Stimulated activated CD8-positive, alpha-beta memory T cell treated with anti-CD3 and anti-CD28 coated beads, Interleukin-12 subunit alpha, Interleukin-12 subunit beta, amount 100 ng/mL, for 1 hour (primary cell): ENCODE results near the gene TCOF1.
A peak's percentile ranks its signal among the peaks of the same experiment; 100 is the strongest.
"Not testable (repeated sequence)": the region's sequence is repeated elsewhere in the genome, so short reads cannot be mapped to it uniquely, and the experiment has no call there.

Experiments
- DNase-seq: peaks from one replicate; pipeline ENCODE4 v3.0.0-alpha.2; 2020; ENCODE audit warnings: low read depth

The TCOF1 gene

GRCh38 chr5:150406103-150406722 lies 48.7 kb downstream of the TCOF1 start:
- no peak for DNase-seq

- DNase-seq, result no peak
These were observed 49.2 kb downstream of the TCOF1 start for GRCh38 chr5:150406723-150407095.

- no peak for DNase-seq
These were observed 49.7 kb downstream of the TCOF1 start for GRCh38 chr5:150407096-150407720.

- no peak for DNase-seq
These were observed 50.9 kb downstream of the TCOF1 start for GRCh38 chr5:150408231-150408943.

GRCh38 chr5:150409638-150410523 lies 52.4 kb downstream of the TCOF1 start:
- no peak for DNase-seq

- DNase-seq, result peak; percentile 25
These were observed 53.2 kb downstream of the TCOF1 start for GRCh38 chr5:150410524-150411244.

GRCh38 chr5:150411245-150411979 lies 53.9 kb downstream of the TCOF1 start:
- peak; percentile 39 for DNase-seq

GRCh38 chr5:150412319-150413175 lies 55.0 kb downstream of the TCOF1 start, which contains the start of gene CD74:
Gene CD74, minus strand, starts transcription at chr5:150412910. Its CDS starts 161 bp downstream, at chr5:150412749.
- DNase-seq, result peak; percentile 84

GRCh38 chr5:150413176-150413901 lies 55.8 kb downstream of the TCOF1 start:
- no peak for DNase-seq

GRCh38 chr5:150413902-150414790 lies 56.6 kb downstream of the TCOF1 start:
- not testable (repeated sequence) for DNase-seq

- DNase-seq, result no peak
These were observed 62.3 kb downstream of the TCOF1 start for GRCh38 chr5:150419630-150420270.

GRCh38 chr5:150422075-150422474 lies 64.6 kb downstream of the TCOF1 start:
- DNase-seq, result no peak

GRCh38 chr5:150422758-150423157 lies 65.3 kb downstream of the TCOF1 start:
- DNase-seq, result no peak

GRCh38 chr5:150426165-150426564 lies 68.7 kb downstream of the TCOF1 start:
- not testable (repeated sequence) for DNase-seq

- DNase-seq, result no peak
These were observed 70.8 kb downstream of the TCOF1 start for GRCh38 chr5:150428106-150428876.

- DNase-seq, result no peak
These were observed 71.5 kb downstream of the TCOF1 start for GRCh38 chr5:150428978-150429377.

GRCh38 chr5:150429410-150429873 lies 71.9 kb downstream of the TCOF1 start:
- DNase-seq, result no peak
